Tibial nerve (tissue), 4 donors: Measurements from ENCODE around the gene ZNF778. TPM values are rescaled to one million over a fixed set of nuclear protein-coding genes. Genes with fewer than 3 reads are reported as not detected.

Source experiments
- DNase-seq, 2 donors: peaks; one replicate each; pipeline ENCODE4 v3.0.0-alpha.2; 2019; ENCODE audit warnings: low spot score in 2 of 2
- H3K27ac ChIP-seq, 4 donors: fragments of 200-600 bp; sonication (generic) in 3 of 4; one replicate each; pipeline ENCODE4 v1.5.1; 2017 to 2019; ENCODE audit warnings: mild to moderate bottlenecking in 1 of 4
- H3K27me3 ChIP-seq, 2 donors: fragments of 200-600 bp; sonication (generic) in 1 of 2; one replicate each; pipeline versions ENCODE4 v1.5.1 to v1.6.0; 2017 to 2019
- H3K36me3 ChIP-seq, 3 donors: fragments of 200-600 bp; sonication (generic); one replicate each; pipeline ENCODE4 v1.5.1; 2018 to 2019
- H3K4me1 ChIP-seq, 4 donors: fragments of 200-600 bp; sonication (generic) in 3 of 4; one replicate each; pipeline ENCODE4 v1.5.1; 2017 to 2019
- H3K4me3 ChIP-seq, 4 donors: fragments of 200-600 bp; sonication (generic) in 3 of 4; one replicate each; pipeline ENCODE4 v1.5.1; 2017 to 2019; ENCODE audit warnings: mild to moderate bottlenecking in 1 of 4, moderate library complexity in 1 of 4
- H3K9me3 ChIP-seq, 4 donors: fragments of 200-600 bp; sonication (generic) in 3 of 4; one replicate each; pipeline ENCODE4 v1.5.1; 2017 to 2019
- CTCF ChIP-seq, 5 experiments: fragments of 200-600 bp in 3 of 5; fragments of 450-650 bp in 2 of 5; sonication (generic) in 3 of 5; IDR thresholded peaks; one replicate each; pipeline ENCODE4 v1.5.1; 2016 to 2019; ENCODE audit warnings: antibody characterized with exemption in 5 of 5, mild to moderate bottlenecking in 3 of 5, moderate library complexity in 2 of 5
- EP300 ChIP-seq, 2 donors: sonication (generic); formaldehyde crosslinking; IDR thresholded peaks; one replicate each; pipeline ENCODE4 v1.6.1; 2017; ENCODE audit warnings: antibody characterized with exemption in 2 of 2, mild to moderate bottlenecking in 1 of 2
- POLR2A ChIP-seq, 2 donors: fragments of 450-650 bp; IDR thresholded peaks; one replicate each; pipeline ENCODE4 v1.6.1; 2017; ENCODE audit warnings: antibody characterized with exemption in 2 of 2, mild to moderate bottlenecking in 2 of 2, moderate library complexity in 2 of 2
- WGBS, 2 donors: methylation state at CpG; one replicate each; pipeline ENCODE4 v1.1.5; 2018; 5-methylcytosine and 5-hydroxymethylcytosine counted together
- total RNA-seq, 4 donors: library from RNA; depleted of rRNA; stranded (reverse); fragments of >200 nt; gene quantifications; one replicate each; pipeline ENCODE4 v1.1.0, GENCODE V29; 2016

Gene ZNF778
- total RNA-seq, 4 donors from 2014 or later: 11.2 to 26.0 (median 16.2) TPM

GRCh38 chr16:89281189-89281577 lies 63.7 kb downstream of the ZNF778 start:
- H3K36me3 ChIP-seq: peaks cover 2 to 98% (median 22%) of the 10 kb centered on the region in 3 donors
- no peaks in the 10 kb centered on the region for H3K9me3 ChIP-seq
- DNase-seq: no peak
- peaks cover 0 to 19% (median 0%) of the 10 kb centered on the region in 4 donors for H3K4me1 ChIP-seq
- H3K27me3 ChIP-seq: no peaks in the 10 kb centered on the region
- H3K27ac ChIP-seq: no peak overlapping the region
- TF ChIP-seq CTCF (IDR thresholded peaks at IDR 0.05) (no peak), POLR2A (IDR thresholded peaks at IDR 0.05) (no peak), EP300 (IDR thresholded peaks at IDR 0.05) (no peak)
- WGBS, 2 donors: 95 to 96% methylated on average over 28 of the region's 28 CpGs
- no peak overlapping the region for H3K4me3 ChIP-seq

DNA sequence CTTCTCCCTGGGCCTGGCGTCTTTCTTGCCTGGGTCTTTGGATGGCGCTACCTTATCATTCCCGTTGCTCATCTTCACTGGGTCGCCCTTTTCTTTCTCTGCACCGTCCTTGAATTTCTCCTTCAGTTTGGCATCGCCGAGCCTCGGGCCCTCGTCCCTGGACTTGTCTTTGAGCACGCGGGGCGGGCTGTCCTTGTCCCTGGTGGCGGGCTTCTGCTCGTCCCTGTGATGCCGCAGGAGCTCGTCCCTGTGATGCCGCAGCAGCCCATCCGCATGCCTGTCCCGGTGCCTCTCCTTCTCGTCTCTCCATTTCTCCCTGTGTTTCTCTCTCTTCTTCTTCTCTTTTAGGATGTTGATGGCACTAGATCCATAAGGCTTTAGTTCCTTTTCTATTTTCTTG lies 64.3 kb downstream of the ZNF778 start:
- H3K9me3 ChIP-seq: no peaks in the 10 kb centered on the region
- no peak overlapping the region for H3K27ac ChIP-seq
- WGBS, 2 donors: 94 to 96% methylated on average over 20 of the region's 20 CpGs
- no peak for DNase-seq
- peaks cover 2 to 98% (median 24%) of the 10 kb centered on the region in 3 donors for H3K36me3 ChIP-seq
- H3K4me1 ChIP-seq: peaks cover 0 to 15% (median 0%) of the 10 kb centered on the region in 4 donors
- TF ChIP-seq EP300 (IDR thresholded peaks at IDR 0.05): no peak
- TF ChIP-seq POLR2A (IDR thresholded peaks at IDR 0.05): no peak
- TF ChIP-seq CTCF (IDR thresholded peaks at IDR 0.05): no peak
- no peaks in the 10 kb centered on the region for H3K27me3 ChIP-seq
- no peak overlapping the region for H3K4me3 ChIP-seq

- Histone ChIP-seq H3K4me1 (peaks cover 0 to 8% (median 0%) of the 10 kb centered on the region in 4 donors), H3K27me3 (no peaks in the 10 kb centered on the region), H3K4me3 (no peak overlapping the region), H3K36me3 (peaks cover 2 to 98% (median 24%) of the 10 kb centered on the region in 3 donors), H3K27ac (no peak overlapping the region), H3K9me3 (no peaks in the 10 kb centered on the region)
- TF ChIP-seq POLR2A (IDR thresholded peaks at IDR 0.05): no peak
- no peak for DNase-seq
- 95 to 96% methylated on average over 18 of the region's 18 CpGs for WGBS, 2 donors
Measured at GRCh38 chr16:89282523-89282922, 65.0 kb downstream of the ZNF778 start.

DNA sequence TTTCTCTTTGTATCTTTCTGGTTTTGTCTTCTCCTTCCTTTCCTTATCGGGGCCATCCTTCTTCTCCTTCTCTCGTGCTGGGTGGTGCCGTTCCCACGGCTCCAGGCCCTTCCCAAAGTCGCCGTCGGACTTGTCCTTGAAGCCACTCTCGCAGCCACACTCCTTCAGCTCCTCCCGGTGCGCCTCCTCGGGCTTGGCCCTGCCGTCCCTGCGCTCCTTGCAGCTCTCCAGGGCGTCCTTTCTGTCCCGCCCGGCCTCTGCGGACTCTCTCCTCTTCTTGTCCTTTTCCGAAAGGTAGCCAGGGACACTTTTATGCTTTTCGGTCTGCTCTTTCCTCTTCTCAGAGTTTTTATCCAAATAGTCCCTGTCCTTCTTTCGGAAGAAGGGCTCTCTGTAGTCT lies 65.9 kb downstream of the ZNF778 start:
- no peak overlapping the region for H3K4me3 ChIP-seq
- H3K36me3 ChIP-seq: peaks cover 2 to 98% (median 26%) of the 10 kb centered on the region in 3 donors
- no peak overlapping the region for H3K27ac ChIP-seq
- no peaks in the 10 kb centered on the region for H3K9me3 ChIP-seq
- H3K4me1 ChIP-seq: no peaks in the 10 kb centered on the region
- 85 to 89% methylated on average over 20 of the region's 20 CpGs for WGBS, 2 donors
- no peaks in the 10 kb centered on the region for H3K27me3 ChIP-seq
- DNase-seq: no peak
- no peak for TF ChIP-seq POLR2A (IDR thresholded peaks at IDR 0.05)

DNA sequence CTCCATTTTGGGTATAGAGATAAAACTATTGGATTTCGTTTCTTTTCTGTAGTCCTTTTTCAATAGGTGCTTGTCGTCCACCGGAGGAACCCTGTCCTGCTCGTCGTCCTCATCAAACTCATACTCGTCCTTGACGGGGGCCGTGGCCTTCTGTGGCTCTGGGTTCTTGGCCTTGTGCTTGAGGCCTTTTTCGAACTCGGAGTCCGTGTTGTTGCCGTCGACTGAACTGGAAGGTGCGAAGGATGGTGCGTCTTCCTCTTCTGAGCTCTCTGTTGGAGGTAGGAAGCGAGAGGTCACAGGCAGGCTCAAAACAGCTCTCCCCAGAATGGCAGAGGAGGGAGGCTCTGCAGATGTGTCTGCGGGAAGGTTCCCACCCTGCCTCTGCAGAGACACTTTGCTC lies 67.9 kb downstream of the ZNF778 start:
- H3K36me3 ChIP-seq: peaks cover 2 to 88% (median 27%) of the 10 kb centered on the region in 3 donors
- no peak for DNase-seq

DNA sequence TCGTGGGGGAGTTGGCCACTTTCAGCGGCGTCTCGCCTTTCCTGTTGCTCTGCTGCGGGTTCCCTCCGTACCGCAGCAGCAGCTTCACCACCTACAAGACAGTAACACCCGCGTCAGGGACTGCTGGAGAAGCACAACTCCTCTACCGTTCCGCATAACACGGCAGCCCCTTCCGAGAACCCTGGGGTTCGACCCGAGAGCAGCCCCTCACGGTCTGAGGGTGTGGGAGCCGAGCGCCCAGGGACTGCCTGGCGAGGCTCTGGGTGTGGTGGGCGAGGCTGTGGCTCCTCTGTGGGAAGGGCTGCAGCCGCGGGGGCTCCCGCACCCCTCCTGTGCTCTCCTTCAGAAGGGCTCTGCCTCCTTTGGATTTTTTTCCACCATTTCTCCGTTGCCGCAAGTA lies 68.6 kb downstream of the ZNF778 start:
- Histone ChIP-seq H3K9me3 (no peaks in the 10 kb centered on the region), H3K27ac (no peak overlapping the region), H3K4me3 (no peak overlapping the region), H3K4me1 (peaks cover 0 to 7% (median 0%) of the 10 kb centered on the region in 4 donors), H3K36me3 (peaks cover 2 to 88% (median 27%) of the 10 kb centered on the region in 3 donors), H3K27me3 (no peaks in the 10 kb centered on the region)
- no peak for DNase-seq
- WGBS, 2 donors: 88 to 90% methylated on average over 25 of the region's 25 CpGs
- TF ChIP-seq EP300 (IDR thresholded peaks at IDR 0.05): no peak
- no peak for TF ChIP-seq CTCF (IDR thresholded peaks at IDR 0.05)
- TF ChIP-seq POLR2A (IDR thresholded peaks at IDR 0.05): no peak

More for the DNA sequence above, 67.9 kb downstream of the ZNF778 start:
- Histone ChIP-seq H3K4me3 (no peak overlapping the region), H3K4me1 (peaks cover 0 to 7% (median 0%) of the 10 kb centered on the region in 4 donors), H3K9me3 (no peaks in the 10 kb centered on the region), H3K27me3 (no peaks in the 10 kb centered on the region), H3K27ac (no peak overlapping the region)
- TF ChIP-seq EP300 (IDR thresholded peaks at IDR 0.05) (no peak), POLR2A (IDR thresholded peaks at IDR 0.05) (no peak), CTCF (IDR thresholded peaks at IDR 0.05) (no peak)
- 92 to 93% methylated on average over 17 of the region's 17 CpGs for WGBS, 2 donors

Other genes with a start within 250 kb of the ZNF778 start
- gene CBFA2T3, start 240.5 kb upstream of the ZNF778 start, total RNA-seq: 1 to 10 TPM in 3 of 4 donors, under 1 TPM in 1; 0.78 to 5.0 (median 2.8) TPM
- 10 to 100 TPM; 29.9 to 48.0 (median 40.3) TPM for gene ACSF3, start 123.9 kb upstream of the ZNF778 start, total RNA-seq
- 1 to 10 TPM in 2 of 4 donors, under 1 TPM in 2; 0.84 to 8.1 (median 1.9) TPM for gene CDH15, start 46.0 kb upstream of the ZNF778 start, total RNA-seq
- gene SLC22A31, start 17.2 kb upstream of the ZNF778 start, total RNA-seq: 1 to 10 TPM in 2 of 4 donors, not detected in 2; 1.4 to 3.3 TPM